OCI-LY1 (cell line): ENCODE results near the gene TTYH1.

Source experiments
- H2AFZ ChIP-seq: fragments of 200-600 bp; sonication (generic), shearing (Covaris generic); 2 replicates; pipeline ENCODE4 v1.6.0; 2014; ENCODE audit warnings: antibody characterized with exemption, mild to moderate bottlenecking, low read length
- H3F3A ChIP-seq: fragments of 200-600 bp; sonication (generic), shearing (Covaris generic); 2 replicates; pipeline ENCODE4 v1.6.0; 2014; ENCODE audit warnings: mild to moderate bottlenecking, antibody characterized with exemption, low read length, moderate library complexity; ENCODE audit not compliant: insufficient read depth
- H3K27ac ChIP-seq: fragments of 200-600 bp; sonication (generic); 2 replicates; pipeline ENCODE4 v1.5.1; 2014; ENCODE audit warnings: low read length, mixed run types, mild to moderate bottlenecking, low read depth; ENCODE audit not compliant: poor library complexity, severe bottlenecking
- H3K27me3 ChIP-seq: fragments of 200-600 bp; sonication (generic); 2 replicates; pipeline ENCODE4 v1.6.0; 2014; ENCODE audit warnings: antibody characterized with exemption, mild to moderate bottlenecking, low read length, moderate library complexity; ENCODE audit not compliant: insufficient read depth
- H3K36me3 ChIP-seq: fragments of 200-600 bp; sonication (generic); 2 replicates; pipeline ENCODE4 v1.6.1; 2014; ENCODE audit warnings: mild to moderate bottlenecking, antibody characterized with exemption, low read length, moderate library complexity, mixed read lengths; ENCODE audit not compliant: insufficient read depth
- H3K4me1 ChIP-seq: fragments of 200-600 bp; sonication (generic); 2 replicates; pipeline ENCODE4 v1.5.1; 2014; ENCODE audit warnings: mild to moderate bottlenecking, low read length, moderate library complexity; ENCODE audit not compliant: insufficient read depth, severe bottlenecking
- H3K4me2 ChIP-seq: fragments of 200-600 bp; sonication (generic), shearing (Covaris generic); 2 replicates; pipeline ENCODE4 v1.6.1; 2014; ENCODE audit warnings: low read length
- H3K4me3 ChIP-seq: fragments of 200-600 bp; sonication (generic); 2 replicates; pipeline ENCODE4 v1.5.1; 2014; ENCODE audit warnings: low read length, low read depth, mild to moderate bottlenecking, mixed read lengths; ENCODE audit not compliant: poor library complexity, severe bottlenecking
- H3K79me2 ChIP-seq: fragments of 200-600 bp; shearing (Covaris generic); 2 replicates; pipeline ENCODE4 v1.6.1; 2016; ENCODE audit warnings: mixed run types, low read length, mixed read lengths; ENCODE audit not compliant: insufficient read depth
- H3K9ac ChIP-seq: fragments of 200-600 bp; sonication (generic), shearing (Covaris generic); 2 replicates; pipeline ENCODE4 v1.6.1; 2014; ENCODE audit warnings: mild to moderate bottlenecking, low read length, mixed read lengths
- H3K9me2 ChIP-seq: fragments of 200-600 bp; sonication (generic), shearing (Covaris generic); 2 replicates; pipeline ENCODE4 v1.6.1; 2014; ENCODE audit warnings: low read depth, mild to moderate bottlenecking, low read length, mixed read lengths
- H3K9me3 ChIP-seq: fragments of 200-600 bp; shearing (Covaris generic); 2 replicates; pipeline ENCODE4 v1.6.1; 2014; ENCODE audit warnings: low read length, mixed read lengths
- H4K20me1 ChIP-seq: fragments of 200-600 bp; sonication (generic), shearing (Covaris generic); 2 replicates; pipeline ENCODE4 v1.6.0; 2016; ENCODE audit warnings: mild to moderate bottlenecking, low read length; ENCODE audit not compliant: insufficient read depth
- CTCF ChIP-seq: fragments of 200-600 bp; sonication (generic), shearing (Covaris generic); IDR thresholded peaks from 2 replicates; pipeline ENCODE4 v1.5.1; 2017; ENCODE audit warnings: mild to moderate bottlenecking, antibody characterized with exemption, low read length, moderate library complexity, mixed read lengths
- EZH2 ChIP-seq: fragments of 200-600 bp; sonication (generic), shearing (Covaris generic); IDR thresholded peaks from 2 replicates; pipeline ENCODE4 v1.8.0; 2017; ENCODE audit warnings: borderline replicate concordance, mixed run types, mild to moderate bottlenecking, antibody characterized with exemption, low read length, moderate library complexity, mixed read lengths

TTYH1 gene

GRCh38 chr19:54393381-54393780 is 21.9 kb upstream of the TTYH1 start:
- Histone ChIP-seq H3K9ac (no peak overlapping the region), H2AFZ (no peak overlapping the region), H3K9me3 (no peaks in the 10 kb centered on the region), H4K20me1 (no peaks in the 10 kb centered on the region), H3K79me2 (no peaks in the 10 kb centered on the region), H3K27ac (no peak overlapping the region), H3K36me3 (no peaks in the 10 kb centered on the region; the same call in 1 of the 2 replicates), H3K27me3 (peaks cover 3% of the 10 kb centered on the region; the same call in 1 of the 2 replicates), H3K4me2 (no peak overlapping the region), H3K4me1 (peaks cover 9% of the 10 kb centered on the region), H3F3A (no peaks in the 10 kb centered on the region), H3K9me2 (no peaks in the 10 kb centered on the region), H3K4me3 (no peak overlapping the region)
- no peak for TF ChIP-seq EZH2
- TF ChIP-seq CTCF = no peak

- Histone ChIP-seq H3K36me3 (no peaks in the 10 kb centered on the region; the same call in 1 of the 2 replicates), H3K9me2 (no peaks in the 10 kb centered on the region), H3K9me3 (no peaks in the 10 kb centered on the region), H4K20me1 (no peaks in the 10 kb centered on the region), H3F3A (no peaks in the 10 kb centered on the region), H3K27me3 (peaks cover 3% of the 10 kb centered on the region; the same call in 1 of the 2 replicates), H3K9ac (no peak overlapping the region), H2AFZ (no peak overlapping the region), H3K27ac (no peak overlapping the region), H3K4me1 (no peaks in the 10 kb centered on the region), H3K4me3 (no peak overlapping the region), H3K4me2 (no peak overlapping the region), H3K79me2 (no peaks in the 10 kb centered on the region)
- no peak for TF ChIP-seq EZH2
- no peak for TF ChIP-seq CTCF
Measured at GRCh38 chr19:54395685-54396084, 19.6 kb upstream of the TTYH1 start.

- H3K9me3 ChIP-seq = no peaks in the 10 kb centered on the region
- TF ChIP-seq CTCF (no peak), EZH2 (no peak)
- H3K9ac ChIP-seq = no peak overlapping the region
- no peaks in the 10 kb centered on the region for H3F3A ChIP-seq
- no peaks in the 10 kb centered on the region for H3K4me1 ChIP-seq
- no peaks in the 10 kb centered on the region for H3K79me2 ChIP-seq
- H3K36me3 ChIP-seq = no peaks in the 10 kb centered on the region
- H3K4me2 ChIP-seq = no peak overlapping the region
- H2AFZ ChIP-seq = no peak overlapping the region
- H3K27me3 ChIP-seq = 0 out of 2 replicates have a peak, but pooled peaks cover 3% of the 10 kb centered on the region
- no peak overlapping the region for H3K4me3 ChIP-seq
- H4K20me1 ChIP-seq = no peaks in the 10 kb centered on the region
- no peak overlapping the region for H3K27ac ChIP-seq
- no peaks in the 10 kb centered on the region for H3K9me2 ChIP-seq
Measured at GRCh38 chr19:54399189-54399588, 16.1 kb upstream of the TTYH1 start.
